H1 (cell line): Measurements from ENCODE around the gene TP53BP1. TPM values are rescaled to one million over a fixed set of nuclear protein-coding genes. Genes with fewer than 3 reads are reported as not detected.

Source experiments
- CTCF ChIA-PET: fragments of 300-600 bp; sonication (Branson Sonifier 250); formaldehyde crosslinking; loops from one replicate; lab custom pipeline; 2021; ENCODE audit not compliant: partially characterized antibody; lab: Charles Lee
- POLR2A ChIA-PET: fragments of 300-600 bp; sonication (Branson Sonifier 250); formaldehyde crosslinking; loops from one replicate; lab custom pipeline; 2021; ENCODE audit warnings: inconsistent platforms; ENCODE audit not compliant: partially characterized antibody; lab: Charles Lee
- DNase-seq, 2 experiments: peaks; one replicate each; pipeline versions ENCODE4 v3.0.0 to v3.0.0-alpha.2; 2010 to 2022; ENCODE audit warnings: low spot score in 2 of 2, low read depth in 1 of 2, mixed read lengths in 1 of 2
- FAIRE-seq: peaks from 2 replicates; lab custom pipeline; 2011; peaks lifted over from hg19 to GRCh38; lab: Jason Lieb, UNC
- H2AFZ ChIP-seq: 2 replicates; pipeline ENCODE4 v1.8.1; 2012; ENCODE audit warnings: low read length, inconsistent platforms
- H2AK5ac ChIP-seq: 2 replicates; pipeline ENCODE4 v1.6.1; 2013; ENCODE audit warnings: low read depth, low read length
- H2BK120ac ChIP-seq: replicated peaks from 2 replicates; pipeline ENCODE3; 2013; ENCODE audit warnings: low read depth, low read length, inconsistent platforms
- H2BK12ac ChIP-seq: 2 replicates; pipeline ENCODE4 v1.6.1; 2013; ENCODE audit warnings: low read depth, low read length
- H2BK15ac ChIP-seq: 2 replicates; pipeline ENCODE4 v1.6.1; 2013; ENCODE audit warnings: low read length
- H2BK20ac ChIP-seq: 2 replicates; pipeline ENCODE4 v1.6.1; 2013; ENCODE audit warnings: low read length
- H2BK5ac ChIP-seq: 2 replicates; pipeline ENCODE4 v1.6.1; 2013; ENCODE audit warnings: low read depth, low read length
- H3K14ac ChIP-seq: 2 replicates; pipeline ENCODE4 v1.6.1; 2013; ENCODE audit warnings: inconsistent platforms; ENCODE audit not compliant: insufficient read length
- H3K18ac ChIP-seq: 2 replicates; pipeline ENCODE4 v1.6.1; 2013; ENCODE audit warnings: low read length; ENCODE audit errors: extremely low read depth
- H3K23ac ChIP-seq: 2 replicates; pipeline ENCODE4 v1.6.1; 2013; ENCODE audit warnings: inconsistent platforms; ENCODE audit not compliant: insufficient read length
- H3K23me2 ChIP-seq: 2 replicates; pipeline ENCODE4 v1.6.1; 2013; ENCODE audit warnings: low read depth, low read length
- H3K27ac ChIP-seq: 2 replicates; pipeline ENCODE4 v1.6.1; 2011; ENCODE audit warnings: low read depth, low read length, inconsistent platforms
- H3K27me3 ChIP-seq, 4 experiments: replicated peaks in 1 of 4; 1 replicate in 1 of 4; 2 replicates in 3 of 4; pipeline versions ENCODE4 v1.6.1 to v1.8.1; 2011 to 2013; ENCODE audit warnings: low read length in 3 of 4, mild to moderate bottlenecking in 3 of 4, inconsistent platforms in 2 of 4, mixed read lengths in 2 of 4, moderate library complexity in 1 of 4; ENCODE audit not compliant: control insufficient read depth in 3 of 4, insufficient read depth in 3 of 4; ENCODE audit errors: extremely low read depth in 1 of 4
- H3K36me3 ChIP-seq, 4 experiments: 2 replicates each; pipeline versions ENCODE4 v1.6.1 to v1.8.1; 2011 to 2013; ENCODE audit warnings: mild to moderate bottlenecking in 4 of 4, low read length in 3 of 4, moderate library complexity in 2 of 4, control low read depth in 1 of 4, inconsistent platforms in 1 of 4; ENCODE audit not compliant: insufficient read depth in 4 of 4, control insufficient read depth in 2 of 4
- H3K4ac ChIP-seq: replicated peaks from 2 replicates; pipeline ENCODE3; 2013; ENCODE audit warnings: low read length, low read depth, mixed read lengths, inconsistent platforms; ENCODE audit not compliant: insufficient read length
- H3K4me1 ChIP-seq, 4 experiments: replicated peaks in 1 of 4; 1 replicate in 1 of 4; 2 replicates in 3 of 4; pipeline versions ENCODE4 v1.6.1 to v1.8.1; 2011 to 2013; ENCODE audit warnings: low read length in 3 of 4, inconsistent platforms in 2 of 4, mixed read lengths in 1 of 4; ENCODE audit not compliant: insufficient read depth in 4 of 4, control insufficient read depth in 3 of 4
- H3K4me2 ChIP-seq, 2 experiments: 2 replicates each; pipeline versions ENCODE4 v1.6.1 to v1.8.1; 2011 to 2013; ENCODE audit warnings: low read depth in 2 of 2, low read length in 2 of 2, control low read depth in 1 of 2, inconsistent platforms in 1 of 2, mild to moderate bottlenecking in 1 of 2; ENCODE audit not compliant: insufficient read depth in 1 of 2
- H3K4me3 ChIP-seq, 4 experiments: fragments of 200-600, 300-600 bp in 1 of 4; sonication (generic), shearing (Covaris generic), sonication (Bioruptor Twin) in 1 of 4; 2 replicates each; pipeline versions ENCODE4 v1.5.1 to v1.8.1; 2011 to 2016; ENCODE audit warnings: low read length in 4 of 4, low read depth in 3 of 4, control low read depth in 2 of 4, inconsistent platforms in 2 of 4, mild to moderate bottlenecking in 2 of 4, mixed read lengths in 1 of 4, moderate library complexity in 1 of 4; ENCODE audit not compliant: insufficient read depth in 2 of 4; ENCODE audit errors: extremely low read depth in 1 of 4
- H3K56ac ChIP-seq: replicated peaks from 2 replicates; pipeline ENCODE3; 2013; ENCODE audit warnings: low read depth, mild to moderate bottlenecking, mixed read lengths, low read length, inconsistent platforms; ENCODE audit not compliant: insufficient read length
- H3K79me1 ChIP-seq: 2 replicates; pipeline ENCODE4 v1.6.1; 2013; ENCODE audit warnings: low read depth, low read length, control low read depth
- H3K79me2 ChIP-seq, 2 experiments: 2 replicates each; pipeline versions ENCODE4 v1.6.1 to v1.8.1; 2012 to 2013; ENCODE audit warnings: low read length in 2 of 2, mild to moderate bottlenecking in 2 of 2, inconsistent platforms in 1 of 2; ENCODE audit not compliant: insufficient read depth in 2 of 2, control insufficient read depth in 1 of 2
- H3K9ac ChIP-seq, 4 experiments: replicated peaks in 1 of 4; 1 replicate in 1 of 4; 2 replicates in 3 of 4; pipeline versions ENCODE4 v1.6.1 to v1.8.1; 2011 to 2013; ENCODE audit warnings: low read depth in 3 of 4, low read length in 3 of 4, control low read depth in 2 of 4, mild to moderate bottlenecking in 2 of 4, moderate library complexity in 2 of 4, inconsistent platforms in 1 of 4; ENCODE audit errors: extremely low read depth in 1 of 4
- H3K9me3 ChIP-seq, 2 experiments: 2 replicates each; pipeline versions ENCODE4 v1.6.1 to v1.8.1; 2012 to 2013; ENCODE audit warnings: mild to moderate bottlenecking in 2 of 2, moderate library complexity in 2 of 2, control low read depth in 1 of 2, inconsistent platforms in 1 of 2, low read depth in 1 of 2, low read length in 1 of 2, mixed read lengths in 1 of 2; ENCODE audit not compliant: insufficient read depth in 2 of 2
- H4K20me1 ChIP-seq, 2 experiments: replicated peaks in 1 of 2; 2 replicates each; pipeline versions ENCODE3 to v1.8.1; 2011 to 2013; ENCODE audit warnings: inconsistent platforms in 2 of 2, low read length in 2 of 2, mild to moderate bottlenecking in 1 of 2; ENCODE audit not compliant: insufficient read depth in 2 of 2, control insufficient read depth in 1 of 2
- H4K5ac ChIP-seq: 2 replicates; pipeline ENCODE4 v1.6.1; 2013; ENCODE audit warnings: low read length, low read depth, mixed read lengths, inconsistent platforms; ENCODE audit not compliant: insufficient read length
- H4K8ac ChIP-seq: 2 replicates; pipeline ENCODE4 v1.8.0; 2013; ENCODE audit warnings: mild to moderate bottlenecking, moderate library complexity, low read length, inconsistent platforms; ENCODE audit not compliant: insufficient read depth; ENCODE audit errors: extremely low read depth
- H4K91ac ChIP-seq: replicated peaks from 2 replicates; pipeline ENCODE3; 2013; ENCODE audit warnings: low read length, mixed read lengths, inconsistent platforms; ENCODE audit not compliant: insufficient read length
- CEBPB ChIP-seq: IDR thresholded peaks from 2 replicates; pipeline ENCODE4 v1.6.1; 2012; ENCODE audit warnings: low read depth, low read length
- EGR1 ChIP-seq: IDR thresholded peaks from 2 replicates; pipeline ENCODE4 v1.6.1; 2011; ENCODE audit warnings: low read depth, low read length, borderline replicate concordance
- HDAC6 ChIP-seq: IDR thresholded peaks from one replicate; pipeline ENCODE4 v1.7.1; 2012; ENCODE audit warnings: low read depth, mild to moderate bottlenecking, inconsistent platforms, low read length, moderate library complexity
- SP1 ChIP-seq: IDR thresholded peaks from 2 replicates; pipeline ENCODE4 v1.6.1; 2011; ENCODE audit warnings: low read depth, low read length
- SP4 ChIP-seq: IDR thresholded peaks from 2 replicates; pipeline ENCODE4 v1.6.1; 2012; ENCODE audit warnings: low read length, inconsistent platforms
- WGBS, 2 experiments: shearing (Covaris generic) in 1 of 2; methylation state at CpG; one replicate each; pipeline versions ENCODE4 v1.1.6 to v1.1.7; 2013 to 2015; ENCODE audit warnings: low lambda C conversion rate in 2 of 2, mixed read lengths in 2 of 2, inconsistent platforms in 1 of 2, low coverage in 1 of 2, missing lambda C conversion rate in 1 of 2; ENCODE audit not compliant: insufficient replicate concordance in 2 of 2, insufficient coverage in 1 of 2, insufficient read length in 1 of 2; ENCODE audit errors: extremely low coverage in 1 of 2, missing lambda C conversion rate in 1 of 2; 5-methylcytosine and 5-hydroxymethylcytosine counted together
- polyA plus RNA-seq, 7 experiments: library from polyadenylated mRNA; depleted of rRNA in 3 of 7; stranded (reverse) in 5 of 7; unstranded in 2 of 7; fragments of >200 nt in 5 of 7; fragments of 200-250 nt in 2 of 7; gene quantifications; 1 replicate in 5 of 7; 2 replicates in 1 of 7; 4 replicates in 1 of 7; pipeline versions ENCODE4 v1.2.1 to v1.2.3, GENCODE V29; 2011 to 2013; ENCODE audit warnings: missing spikeins in 2 of 7, mixed read lengths in 2 of 7
- total RNA-seq: library from RNA; stranded (reverse); fragmentation: NEBNext Ultra II Directional; extraction: Animal tissue kit (Norgen Biotek cat#: 25700); gene quantifications from 2 replicates; pipeline ENCODE4 v1.2.1, GENCODE V29; 2021

The TP53BP1 gene
- total and polyA plus RNA-seq, 2 of the 8 experiments (the other 6 are each of a cell fraction or from before 2014, with no cell fraction given): 34.1 to 63.6 TPM

DNA sequence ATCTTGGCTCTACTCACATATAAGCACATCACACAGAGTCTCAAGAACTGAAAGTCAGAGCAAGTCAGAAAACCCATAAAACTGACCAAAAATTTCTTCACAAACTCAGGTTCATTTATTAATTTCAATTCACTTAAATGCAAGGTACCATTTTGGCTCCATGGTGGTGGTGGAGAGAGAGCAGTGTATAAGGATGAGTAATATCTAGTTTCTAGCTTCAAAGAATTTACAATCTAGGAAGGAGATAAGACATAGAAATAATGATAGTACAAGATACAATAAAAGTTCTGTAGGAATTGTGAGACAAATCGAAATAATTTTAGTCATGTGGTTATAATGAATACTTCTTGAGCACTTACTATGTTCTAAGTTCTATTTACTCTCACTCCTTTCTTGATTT lies 6.7 kb upstream of the TP53BP1 start:
- Histone ChIP-seq H2BK5ac (no peak overlapping the region), H3K9ac (no peak overlapping the region), H2AK5ac (no peak overlapping the region), H3K23ac (no peak overlapping the region), H2BK15ac (no peak overlapping the region), H3K27me3 (no peaks in the 10 kb centered on the region), H3K9me3 (no peaks in the 10 kb centered on the region), H2BK120ac (no peak overlapping the region), H4K5ac (no peak overlapping the region), H4K8ac (no peak overlapping the region), H3K36me3 (no peaks in the 10 kb centered on the region), H3K4me2 (no peak overlapping the region), H3K79me1 (no peaks in the 10 kb centered on the region), H3K14ac (no peak overlapping the region), H2BK20ac (no peak overlapping the region), H2BK12ac (no peak overlapping the region), H3K27ac (no peak overlapping the region), H4K91ac (no peak overlapping the region), H4K20me1 (no peaks in the 10 kb centered on the region), H3K4me1 (no peaks in the 10 kb centered on the region; a peak in 1 of 7 replicates), H3K23me2 (no peaks in the 10 kb centered on the region), H3K79me2 (no peaks in the 10 kb centered on the region), H2AFZ (no peak overlapping the region), H3K4ac (no peak overlapping the region), H3K56ac (no peak overlapping the region), H3K18ac (no peak overlapping the region), H3K4me3 (no peak overlapping the region)
- POLR2A ChIA-PET: interaction anchor here (1.0 kb wide), 1 partner anchor 11 kb away, joined by 7 read pairs; no protein-coding TSS in a partner anchor
- DNase-seq (no peak), FAIRE-seq (no peak)
- TF ChIP-seq EGR1 (no peak), HDAC6 (no peak), SP4 (no peak), SP1 (no peak), CEBPB (no peak)
- CTCF ChIA-PET: interaction anchor here (5.7 kb wide), 1 partner anchor 14 kb away, joined by 56 read pairs; no protein-coding TSS in a partner anchor
- 81% methylated on average over 1 of the region's 1 CpG; no CpG with 5 or more reads in 1 of the 2 experiments for WGBS, 2 experiments
